ENCODE results near the gene C1orf210. TPM values are rescaled to one million over a fixed set of nuclear protein-coding genes. Genes with fewer than 3 reads are reported as not detected.
A peak's percentile ranks its signal among the peaks of the same experiment; 100 is the strongest.

Gene C1orf210
- total RNA-seq, 1 experiment from 2014 or later, result not detected

DNA sequence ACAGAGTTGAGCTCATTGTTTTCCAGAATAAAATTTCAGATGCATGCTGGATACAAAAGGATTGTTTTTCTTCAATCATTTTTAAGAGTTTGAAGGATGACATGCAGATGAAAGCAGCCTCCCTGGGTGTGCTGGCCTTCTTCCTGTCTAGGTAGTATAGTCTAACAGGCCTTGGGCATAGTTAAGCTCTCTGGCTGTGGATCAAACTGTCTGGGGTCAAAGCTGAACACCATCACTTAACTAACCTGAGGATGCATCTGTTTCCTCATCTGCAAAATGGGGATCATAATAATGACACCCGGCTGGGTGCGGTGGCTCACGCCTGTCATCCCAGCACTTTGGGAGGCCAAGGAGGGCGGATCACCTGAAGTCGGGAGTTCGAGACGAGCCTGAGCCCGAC lies 9.4 kb upstream of the C1orf210 start:
- Histone ChIP-seq H3K4me1 (replicated peaks) (peaks cover 35% of the 10 kb centered on the region), H3K27me3 (replicated peaks) (no peaks in the 10 kb centered on the region), H3K9me3 (replicated peaks) (no peaks in the 10 kb centered on the region), H3K27ac (0 out of 2 replicates have a peak overlapping the region, but pooled peaks have one; percentile 1), H3K36me3 (no peaks in the 10 kb centered on the region), H3K4me3 (no peak overlapping the region)
- DNase-seq (ENCODE audit: low read depth in 1 of 2, low spot score in 2 of 2), result no peak

DNA sequence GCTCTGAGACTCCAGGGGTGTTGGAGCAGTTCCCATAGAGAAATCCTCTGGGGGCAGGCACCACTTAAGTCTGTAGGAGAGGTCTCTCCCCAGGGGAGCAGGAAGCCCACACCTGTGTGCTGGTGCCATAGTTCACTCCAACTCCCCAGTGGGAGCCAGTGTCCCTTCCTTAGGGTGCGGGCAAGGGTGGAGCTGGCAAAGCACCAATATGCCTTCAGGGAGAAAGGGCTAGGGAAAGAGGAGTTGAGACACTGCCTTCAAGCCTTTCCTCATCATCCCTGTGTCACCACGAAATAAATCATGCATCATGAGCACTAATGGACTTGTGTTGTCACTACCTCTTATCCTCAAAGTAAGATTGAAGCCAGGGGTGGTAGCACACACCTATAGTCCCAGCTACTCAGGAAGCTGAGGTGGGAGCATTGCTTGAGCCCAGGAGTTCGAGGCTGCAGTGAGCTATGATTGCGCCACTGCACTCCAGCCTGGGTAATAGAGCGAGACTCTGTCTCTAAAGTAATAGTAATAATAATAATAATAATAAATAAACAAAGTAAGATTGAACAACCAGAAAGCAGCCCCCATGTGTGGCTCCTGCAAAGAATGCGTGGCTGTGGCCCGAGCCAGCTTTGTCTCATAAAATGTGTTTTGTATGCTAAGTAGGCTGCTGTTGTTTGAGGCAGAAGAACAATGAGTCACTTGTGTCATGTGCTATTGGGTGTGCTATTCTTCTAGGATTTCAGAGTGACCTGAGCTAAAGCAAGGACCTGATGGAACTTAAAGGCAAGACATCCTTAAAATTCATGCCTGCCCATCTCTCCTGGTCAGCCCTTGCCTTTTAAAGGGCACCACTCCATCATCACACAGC lies 8.7 kb upstream of the C1orf210 start:
- H3K36me3 ChIP-seq, result no peaks in the 10 kb centered on the region
- H3K27ac ChIP-seq, result 0 out of 2 replicates have a peak overlapping the region, but pooled peaks have one; percentile 1
- H3K4me1 ChIP-seq (replicated peaks), result peaks cover 35% of the 10 kb centered on the region
- DNase-seq (ENCODE audit: low read depth in 1 of 2, low spot score in 2 of 2), result peak in 1 of 2 experiments; percentile 51
- H3K9me3 ChIP-seq (replicated peaks), result no peaks in the 10 kb centered on the region
- no peak overlapping the region for H3K4me3 ChIP-seq
- no peaks in the 10 kb centered on the region for H3K27me3 ChIP-seq (replicated peaks)

DNA sequence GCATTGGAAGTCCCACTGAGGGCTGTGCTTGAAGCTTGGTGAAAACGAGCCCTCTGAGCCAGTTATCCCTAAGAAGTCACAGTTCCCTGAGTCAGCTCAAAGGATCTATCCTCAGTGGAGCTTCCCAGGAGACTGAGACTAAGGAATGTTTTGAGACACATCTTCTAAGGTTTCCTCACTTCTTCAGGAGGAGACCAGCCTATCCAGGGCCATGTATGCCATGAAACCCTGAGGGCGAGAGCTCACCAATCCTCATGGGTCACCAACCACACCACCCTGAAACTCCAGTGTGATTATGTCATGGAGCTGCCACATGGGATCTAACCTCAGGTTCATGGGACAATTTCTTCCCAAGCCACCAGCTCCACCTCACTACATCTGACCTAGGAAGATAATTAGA lies 7.8 kb upstream of the C1orf210 start:
- Histone ChIP-seq H3K4me1 (replicated peaks) (peaks cover 35% of the 10 kb centered on the region), H3K36me3 (no peaks in the 10 kb centered on the region), H3K27ac (no peak overlapping the region), H3K4me3 (no peak overlapping the region), H3K9me3 (replicated peaks) (no peaks in the 10 kb centered on the region), H3K27me3 (replicated peaks) (no peaks in the 10 kb centered on the region)
- no peak for DNase-seq (ENCODE audit: low read depth in 1 of 2, low spot score in 2 of 2)

DNA sequence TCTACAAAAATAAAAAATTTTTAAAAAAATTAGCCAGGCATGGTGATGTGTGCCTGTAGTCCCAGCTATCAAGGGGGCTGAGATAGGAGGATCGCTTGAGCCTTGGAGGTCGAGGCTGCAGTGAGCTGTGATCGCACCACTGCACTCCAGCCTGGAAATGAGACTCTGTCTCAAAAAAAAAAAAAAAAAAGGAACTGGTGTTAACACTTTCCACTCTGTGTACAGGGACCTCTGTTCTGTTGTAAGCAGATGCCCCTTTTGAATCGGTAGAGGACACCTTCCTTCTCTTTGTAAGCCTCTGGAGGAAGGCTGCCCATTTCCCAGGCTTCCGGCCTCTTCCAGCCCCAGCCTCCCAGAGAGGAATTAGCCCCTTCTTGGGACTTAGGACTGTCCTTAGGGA lies 7.3 kb upstream of the C1orf210 start:
- Histone ChIP-seq H3K4me3 (no peak overlapping the region), H3K36me3 (no peaks in the 10 kb centered on the region), H3K27me3 (replicated peaks) (no peaks in the 10 kb centered on the region)

DNA sequence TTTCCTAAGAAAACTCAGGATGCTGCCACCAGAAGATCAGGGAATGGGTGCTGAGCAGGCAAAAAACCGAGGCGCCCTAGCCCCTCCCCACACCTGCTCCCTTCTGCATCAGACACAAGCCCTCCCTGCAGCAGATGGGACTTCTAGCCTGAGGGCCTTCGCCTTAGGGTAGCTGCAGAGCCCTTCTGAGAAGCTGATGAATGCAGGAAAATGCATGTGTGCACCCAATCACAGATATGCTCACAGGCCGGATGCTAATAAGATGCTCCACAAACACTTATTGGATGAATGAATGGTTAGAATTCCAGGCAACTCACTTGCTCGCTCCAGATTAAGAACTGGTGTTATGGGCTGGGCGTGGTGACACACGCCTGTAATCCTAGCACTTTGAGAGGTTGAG lies 6.8 kb upstream of the C1orf210 start:
- H3K4me1 ChIP-seq (replicated peaks), result peaks cover 34% of the 10 kb centered on the region
- no peaks in the 10 kb centered on the region for H3K36me3 ChIP-seq
- no peak overlapping the region for H3K27ac ChIP-seq
- DNase-seq (ENCODE audit: low read depth in 1 of 2, low spot score in 2 of 2), result no peak
- H3K27me3 ChIP-seq (replicated peaks), result no peaks in the 10 kb centered on the region
- H3K4me3 ChIP-seq, result no peak overlapping the region
- no peaks in the 10 kb centered on the region for H3K9me3 ChIP-seq (replicated peaks)

More for the DNA sequence above, 7.3 kb upstream of the C1orf210 start:
- DNase-seq (ENCODE audit: low read depth in 1 of 2, low spot score in 2 of 2), result no peak
- H3K9me3 ChIP-seq (replicated peaks), result no peaks in the 10 kb centered on the region
- H3K27ac ChIP-seq, result no peak overlapping the region
- peaks cover 35% of the 10 kb centered on the region for H3K4me1 ChIP-seq (replicated peaks)

DNA sequence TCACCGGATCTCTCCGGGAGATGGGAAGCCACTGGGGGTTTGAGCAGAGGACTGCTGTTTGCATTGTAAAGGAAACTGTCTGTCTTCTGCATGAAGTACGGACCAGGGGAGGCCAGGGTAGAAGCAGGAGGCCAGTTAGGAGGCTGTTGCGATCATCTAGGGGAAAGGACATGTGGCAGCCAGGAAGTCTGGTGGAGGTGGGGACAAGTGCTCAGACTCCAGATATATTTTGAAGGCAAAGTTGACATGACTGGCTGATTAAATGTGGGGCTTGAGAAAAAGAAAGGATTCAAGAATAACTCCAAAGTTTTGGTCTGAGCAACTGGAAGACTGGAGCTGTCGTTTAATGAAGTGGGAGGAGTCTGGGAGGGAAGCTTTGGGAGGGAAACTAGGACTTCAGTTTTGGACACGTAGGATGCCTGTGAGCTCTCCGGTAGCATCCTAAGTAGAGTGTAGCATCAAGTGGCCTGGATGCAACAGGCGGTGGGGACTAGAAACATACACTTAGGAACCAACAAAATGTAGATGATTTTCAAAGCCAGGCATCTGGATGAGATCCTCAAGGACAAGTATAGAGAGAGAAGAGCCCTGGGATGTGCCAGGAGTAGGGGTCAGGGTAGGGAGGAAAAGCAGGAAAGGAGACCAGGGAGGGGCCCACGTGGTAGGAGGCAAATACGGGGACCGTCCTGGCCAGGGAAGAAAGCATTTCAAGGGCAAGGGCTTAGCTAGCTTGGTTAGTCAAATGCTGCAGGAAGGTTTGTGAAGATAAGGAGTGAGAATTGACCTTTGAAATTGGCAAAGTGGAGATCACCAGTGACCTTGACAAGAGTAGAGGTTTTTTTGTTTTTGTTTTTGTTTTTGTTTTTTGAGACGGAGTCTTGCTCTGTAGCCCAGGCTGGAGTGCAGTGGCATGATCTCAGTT lies 3.7 kb upstream of the C1orf210 start:
- H3K4me1 ChIP-seq (replicated peaks), result peaks cover 4% of the 10 kb centered on the region
- DNase-seq (ENCODE audit: low read depth in 1 of 2, low spot score in 2 of 2), result no peak
- no peak overlapping the region for H3K27ac ChIP-seq
- H3K9me3 ChIP-seq (replicated peaks), result no peaks in the 10 kb centered on the region
- no peaks in the 10 kb centered on the region for H3K36me3 ChIP-seq
- H3K4me3 ChIP-seq, result no peak overlapping the region
- H3K27me3 ChIP-seq (replicated peaks), result no peaks in the 10 kb centered on the region

DNA sequence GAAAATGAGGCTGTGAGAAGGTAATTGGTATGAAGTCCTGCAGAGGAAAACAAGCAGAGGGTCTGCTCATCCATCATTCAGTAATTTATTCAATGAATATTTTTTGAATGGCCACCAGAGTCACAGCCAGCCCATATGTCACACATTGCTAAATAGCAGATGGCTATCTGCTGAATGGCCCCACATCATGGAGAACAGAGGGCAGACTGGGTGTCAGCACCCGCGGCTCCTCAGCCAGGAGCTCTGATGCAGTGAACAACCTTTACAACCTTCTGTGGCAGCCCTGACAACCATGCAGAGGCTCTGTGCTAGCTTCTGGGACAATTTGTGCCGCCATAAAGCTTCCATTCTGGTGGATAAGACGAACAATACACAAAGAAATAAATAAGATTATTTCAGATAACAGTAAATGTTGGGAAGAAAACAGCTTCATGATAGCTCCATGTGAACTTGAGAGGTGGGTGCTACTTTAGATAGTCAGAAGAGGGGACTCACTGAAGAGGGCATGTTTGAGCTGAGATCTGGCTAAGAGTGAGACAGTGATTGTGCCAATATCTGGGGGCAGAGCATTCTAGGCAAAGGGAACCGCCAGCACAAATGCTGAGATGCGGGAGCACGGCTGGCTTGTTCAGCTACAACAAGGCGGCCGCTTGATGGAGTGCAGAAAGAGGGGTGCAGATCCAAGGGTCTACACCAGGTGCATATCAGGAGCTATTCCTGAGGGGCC lies 2.8 kb upstream of the C1orf210 start:
- H3K27ac ChIP-seq, result no peak overlapping the region
- H3K4me3 ChIP-seq, result no peak overlapping the region
- no peaks in the 10 kb centered on the region for H3K36me3 ChIP-seq
- DNase-seq (ENCODE audit: low read depth in 1 of 2, low spot score in 2 of 2), result no peak
- no peaks in the 10 kb centered on the region for H3K27me3 ChIP-seq (replicated peaks)
- no peaks in the 10 kb centered on the region for H3K4me1 ChIP-seq (replicated peaks)
- no peaks in the 10 kb centered on the region for H3K9me3 ChIP-seq (replicated peaks)

DNA sequence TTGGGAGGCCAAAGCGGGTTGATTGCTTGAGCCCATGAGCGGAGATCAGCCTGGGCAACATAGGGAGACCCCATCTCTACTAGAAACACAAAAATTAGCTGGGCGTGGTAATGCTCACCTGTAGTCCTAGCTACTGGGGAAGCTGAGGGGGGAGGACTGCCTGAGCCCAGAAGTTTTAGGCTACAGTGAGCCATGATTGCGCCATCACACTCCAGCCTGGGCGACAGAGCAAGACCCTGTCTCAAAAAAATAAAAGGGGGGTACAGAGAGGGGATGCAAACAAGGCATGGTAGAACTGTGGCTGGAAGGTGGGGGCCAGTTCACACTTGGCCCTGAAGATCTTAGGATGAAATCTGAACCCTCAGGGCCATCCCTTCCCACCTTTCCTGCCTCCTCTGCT lies 1.2 kb upstream of the C1orf210 start:
- H3K4me1 ChIP-seq (replicated peaks), result no peaks in the 10 kb centered on the region
- H3K27me3 ChIP-seq (replicated peaks), result no peaks in the 10 kb centered on the region
- no peak overlapping the region for H3K27ac ChIP-seq
- H3K9me3 ChIP-seq (replicated peaks), result no peaks in the 10 kb centered on the region
- DNase-seq (ENCODE audit: low read depth in 1 of 2, low spot score in 2 of 2), result no peak
- no peak overlapping the region for H3K4me3 ChIP-seq
- no peaks in the 10 kb centered on the region for H3K36me3 ChIP-seq

DNA sequence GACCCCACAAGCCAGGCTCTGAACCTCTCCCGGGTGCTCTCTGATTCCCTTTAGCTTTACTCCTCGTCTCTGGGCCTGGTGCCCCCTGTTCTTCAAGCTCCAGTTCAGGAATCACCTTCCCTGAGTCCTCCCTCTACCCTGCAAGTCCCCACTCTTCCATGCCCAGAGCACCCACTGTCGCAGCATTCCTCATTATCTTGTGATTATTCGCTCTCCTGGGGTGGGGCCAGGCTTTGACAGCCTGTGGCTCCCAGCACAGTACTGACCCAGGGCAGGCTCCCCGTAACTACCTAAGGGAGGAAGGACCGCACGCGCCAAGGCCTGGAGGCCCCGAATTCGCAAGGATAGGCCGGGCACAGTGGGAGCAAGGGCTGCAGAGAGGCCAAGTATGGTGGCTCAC lies 734 bp upstream of the C1orf210 start:
- Histone ChIP-seq H3K4me1 (replicated peaks) (no peaks in the 10 kb centered on the region), H3K27me3 (replicated peaks) (no peaks in the 10 kb centered on the region), H3K36me3 (no peaks in the 10 kb centered on the region), H3K4me3 (no peak overlapping the region), H3K9me3 (replicated peaks) (no peaks in the 10 kb centered on the region), H3K27ac (no peak overlapping the region)
- DNase-seq (ENCODE audit: low read depth in 1 of 2, low spot score in 2 of 2), result no peak

DNA sequence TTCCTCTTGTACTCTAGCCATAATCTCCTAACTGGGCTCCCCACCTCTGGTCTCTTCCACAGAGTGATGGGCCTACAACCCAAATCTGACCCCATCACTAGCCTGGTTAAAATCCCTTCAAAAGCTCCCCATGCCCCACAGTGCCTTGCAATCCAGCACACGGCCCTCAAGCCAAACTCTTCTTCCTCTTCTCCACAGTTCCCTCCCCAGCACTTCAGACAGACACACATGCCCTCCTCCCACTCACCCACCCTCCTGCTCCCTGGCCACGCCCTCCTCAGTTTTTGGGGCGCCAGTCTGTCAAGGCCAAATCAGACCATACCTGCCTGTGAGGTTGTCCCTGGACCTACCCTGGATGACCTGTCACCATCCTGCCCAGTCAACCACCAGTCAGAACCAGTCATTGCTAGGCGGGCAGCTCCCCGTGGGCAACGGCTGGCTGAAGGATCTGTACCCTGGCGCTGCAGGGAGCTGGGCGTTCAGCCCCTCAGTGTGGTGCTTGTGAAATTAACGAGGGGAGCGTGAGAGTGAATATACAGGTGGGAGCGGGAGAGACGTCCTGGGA lies 753 bp downstream of the C1orf210 start:
- no peak for DNase-seq (ENCODE audit: low read depth in 1 of 2, low spot score in 2 of 2)
- Histone ChIP-seq H3K36me3 (no peaks in the 10 kb centered on the region), H3K9me3 (replicated peaks) (no peaks in the 10 kb centered on the region), H3K4me1 (replicated peaks) (no peaks in the 10 kb centered on the region), H3K27me3 (replicated peaks) (no peaks in the 10 kb centered on the region), H3K4me3 (no peak overlapping the region), H3K27ac (no peak overlapping the region)

DNA sequence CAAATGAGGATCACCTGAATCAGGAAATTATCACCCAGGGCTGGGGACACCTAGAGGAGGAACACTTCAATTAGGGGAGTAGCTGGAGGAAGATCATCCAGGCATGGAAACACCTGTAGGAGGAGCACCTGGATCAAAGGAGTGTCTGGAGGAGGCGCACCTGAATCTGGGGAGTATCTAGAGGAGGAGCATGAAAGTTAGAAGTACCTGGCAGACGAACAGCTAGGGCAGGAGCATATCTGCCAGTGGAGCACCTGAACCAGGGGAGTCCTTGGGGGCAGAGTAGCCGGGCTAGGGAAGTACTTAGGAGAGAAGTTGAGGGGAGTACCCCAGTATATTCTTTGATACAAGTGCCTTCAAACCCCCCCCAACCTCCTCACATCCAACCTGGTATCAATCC lies 1.3 kb downstream of the C1orf210 start:
- Histone ChIP-seq H3K4me1 (replicated peaks) (no peaks in the 10 kb centered on the region), H3K36me3 (no peaks in the 10 kb centered on the region), H3K9me3 (replicated peaks) (no peaks in the 10 kb centered on the region), H3K4me3 (no peak overlapping the region), H3K27ac (no peak overlapping the region), H3K27me3 (replicated peaks) (no peaks in the 10 kb centered on the region)
- no peak for DNase-seq (ENCODE audit: low read depth in 1 of 2, low spot score in 2 of 2)

DNA sequence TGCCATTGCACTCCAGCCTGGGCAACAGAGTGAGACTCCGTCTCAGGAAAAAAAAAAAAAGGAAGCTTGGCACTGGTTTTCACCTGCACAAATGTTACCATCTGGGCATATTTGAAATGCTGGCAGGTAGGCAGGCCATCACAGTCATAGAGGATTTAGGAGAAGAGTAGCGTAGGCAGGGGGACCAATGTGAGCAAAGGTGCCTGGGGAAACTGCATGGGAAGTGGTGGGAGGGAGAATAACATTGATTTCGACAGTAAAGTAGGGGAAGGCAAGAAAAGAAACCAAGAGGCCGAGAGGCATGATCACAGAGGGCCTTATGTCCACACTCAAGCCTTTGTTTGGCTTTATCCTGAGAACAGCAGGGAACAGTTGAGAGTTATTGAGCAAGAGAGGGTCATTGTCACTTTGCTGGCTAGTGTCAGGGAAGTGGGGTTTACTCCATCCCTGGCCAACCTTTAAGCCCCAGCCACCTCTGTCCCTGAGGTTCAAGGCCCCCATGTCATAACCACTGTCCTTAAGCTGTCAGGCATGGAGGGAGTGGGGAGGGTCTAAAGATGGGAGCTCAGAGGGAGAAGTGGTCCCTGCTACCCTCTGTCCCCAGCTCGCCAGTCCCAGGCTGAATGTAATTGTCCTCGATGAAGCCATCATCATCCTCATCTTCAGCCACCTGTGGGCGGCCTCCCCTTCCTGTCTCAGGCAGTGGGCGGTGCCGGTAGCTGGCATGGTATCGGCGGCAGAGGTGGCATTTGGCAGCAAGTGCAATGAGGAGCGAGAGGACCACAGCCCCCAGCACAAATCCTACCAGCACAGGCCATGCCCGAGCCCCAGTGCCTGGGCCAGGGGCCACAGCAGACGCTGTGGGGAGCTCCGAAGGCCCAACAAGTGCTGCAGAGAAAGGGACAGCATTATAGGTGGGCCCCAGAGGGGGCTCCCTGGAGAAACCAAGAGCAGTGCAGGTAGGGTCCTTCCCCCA lies 2.9 kb downstream of the C1orf210 start:
- Histone ChIP-seq H3K27ac (no peak overlapping the region), H3K36me3 (no peaks in the 10 kb centered on the region), H3K4me3 (no peak overlapping the region), H3K4me1 (replicated peaks) (no peaks in the 10 kb centered on the region), H3K27me3 (replicated peaks) (no peaks in the 10 kb centered on the region), H3K9me3 (replicated peaks) (no peaks in the 10 kb centered on the region)
- DNase-seq (ENCODE audit: low read depth in 1 of 2, low spot score in 2 of 2), result no peak
